Lung (tissue), 12 donors: ENCODE results near the gene SCAPER. TPM values are rescaled to one million over a fixed set of nuclear protein-coding genes. Genes with fewer than 3 reads are reported as not detected.
A peak's percentile ranks its signal among the peaks of the same experiment; 100 is the strongest.

Experiments used
- ATAC-seq: fragments of 200-7000 bp; cut with Tn5 transposase; one replicate; pipeline ENCODE4 v1.9.1; 2020; ENCODE audit warnings: moderate number of reproducible peaks; ENCODE audit not compliant: insufficient read depth, low FRiP score
- DNase-seq, 3 donors: peaks; one replicate each; pipeline ENCODE4 v3.0.0-alpha.2; 2013 to 2017
- H3K27ac ChIP-seq, 2 donors: one replicate each; pipeline ENCODE4 v1.5.1; 2013; ENCODE audit warnings: mild to moderate bottlenecking in 2 of 2, moderate library complexity in 2 of 2, control low read depth in 1 of 2, inconsistent platforms in 1 of 2, low read depth in 1 of 2, low read length in 1 of 2
- H3K27me3 ChIP-seq, 3 donors: one replicate each; pipeline ENCODE4 v1.5.1; 2013; ENCODE audit warnings: low read length in 2 of 3; ENCODE audit not compliant: control insufficient read depth in 3 of 3, insufficient read depth in 3 of 3
- H3K36me3 ChIP-seq, 4 donors: one replicate each; pipeline ENCODE4 v1.5.1; 2013; ENCODE audit warnings: low read length in 4 of 4, mild to moderate bottlenecking in 1 of 4, moderate library complexity in 1 of 4; ENCODE audit not compliant: control insufficient read depth in 4 of 4, insufficient read depth in 4 of 4
- H3K4me1 ChIP-seq, 5 donors: one replicate each; pipeline ENCODE4 v1.5.1; 2013; ENCODE audit warnings: low read length in 5 of 5, mild to moderate bottlenecking in 2 of 5, moderate library complexity in 1 of 5; ENCODE audit not compliant: control insufficient read depth in 5 of 5, insufficient read depth in 5 of 5
- H3K4me3 ChIP-seq: one replicate; pipeline ENCODE4 v1.5.1; 2013; ENCODE audit warnings: mild to moderate bottlenecking, control low read depth, moderate library complexity
- H3K9ac ChIP-seq, 2 donors: one replicate each; pipeline ENCODE4 v1.5.1; 2013; ENCODE audit warnings: low read length in 2 of 2, control low read depth in 1 of 2; ENCODE audit not compliant: insufficient read depth in 1 of 2
- H3K9me3 ChIP-seq, 4 donors: one replicate each; pipeline ENCODE4 v1.5.1; 2013; ENCODE audit warnings: low read length in 3 of 4, mild to moderate bottlenecking in 1 of 4, moderate library complexity in 1 of 4; ENCODE audit not compliant: control insufficient read depth in 4 of 4, insufficient read depth in 3 of 4
- CTCF ChIP-seq: IDR thresholded peaks from 2 replicates; pipeline ENCODE4 v1.5.1; 2012; ENCODE audit warnings: mild to moderate bottlenecking; ENCODE audit errors: control extremely low read depth, extremely low read depth
- WGBS, 2 donors: extraction: QIAGEN DNeasy Blood & Tissue Kit; methylation state at CpG; one replicate each; pipeline ENCODE4 v1.1.7; 2013; 5-methylcytosine and 5-hydroxymethylcytosine counted together
- polyA plus RNA-seq, 2 donors: library from polyadenylated mRNA; stranded (reverse); fragments of 200-250 nt; gene quantifications; one replicate each; pipeline ENCODE4 v1.2.1, GENCODE V29; 2013
- total RNA-seq, 2 donors: library from RNA; depleted of rRNA in 1 of 2; stranded (reverse); fragments of >200 nt in 1 of 2; gene quantifications; one replicate each; pipeline ENCODE4 v1.2.1, GENCODE V29; 2014 to 2021
- donor health status: control.
- donor health status: control.
- donor health status: Bipolar disorder and iron deficiency.
- donor health status: healthy.
- donor health status: DM: yes; HTN: yes; CAD: no.

SCAPER gene
- total and polyA plus RNA-seq, 4 donors, result 3.9 to 40.2 (median 19.5) TPM

GRCh38 chr15:76529911-76530310 is 375.2 kb downstream of the SCAPER start:
- no peak for TF ChIP-seq CTCF
- Histone ChIP-seq H3K9ac (no peak overlapping the region), H3K4me3 (no peak overlapping the region), H3K36me3 (no peaks in the 10 kb centered on the region), H3K27me3 (no peaks in the 10 kb centered on the region), H3K9me3 (no peaks in the 10 kb centered on the region), H3K4me1 (peaks cover 0 to 9% (median 5%) of the 10 kb centered on the region in 5 donors), H3K27ac (no peak overlapping the region)
- no peak for ATAC-seq
- DNase-seq, result no peak
- 98% methylated on average over 3 of the region's 3 CpGs for WGBS, 2 donors

GRCh38 chr15:76526111-76526510 is 379.0 kb downstream of the SCAPER start:
- H3K27ac ChIP-seq, result no peak overlapping the region
- no peaks in the 10 kb centered on the region for H3K9me3 ChIP-seq
- H3K27me3 ChIP-seq, result no peaks in the 10 kb centered on the region
- H3K4me3 ChIP-seq, result no peak overlapping the region
- WGBS, 2 donors, result 97 to 98% methylated on average over 1 of the region's 1 CpG
- H3K9ac ChIP-seq, result no peak overlapping the region
- no peaks in the 10 kb centered on the region for H3K36me3 ChIP-seq
- TF ChIP-seq CTCF, result no peak
- no peak for DNase-seq
- ATAC-seq, result no peak
- H3K4me1 ChIP-seq, result peaks cover 0 to under 1% (median 0%) of the 10 kb centered on the region in 5 donors

GRCh38 chr15:76517910-76518309 is 387.2 kb downstream of the SCAPER start:
- no peak for ATAC-seq
- Histone ChIP-seq H3K9ac (no peak overlapping the region), H3K27ac (no peak overlapping the region), H3K4me1 (no peaks in the 10 kb centered on the region), H3K9me3 (no peaks in the 10 kb centered on the region), H3K4me3 (no peak overlapping the region), H3K36me3 (no peaks in the 10 kb centered on the region), H3K27me3 (no peaks in the 10 kb centered on the region)
- no peak for TF ChIP-seq CTCF
- DNase-seq, result peak in 1 of 3 donors; percentile 25

- Histone ChIP-seq H3K27me3 (no peaks in the 10 kb centered on the region), H3K36me3 (peaks cover 0 to 2% (median 0%) of the 10 kb centered on the region in 4 donors), H3K4me1 (no peaks in the 10 kb centered on the region), H3K4me3 (no peak overlapping the region), H3K27ac (no peak overlapping the region), H3K9me3 (no peaks in the 10 kb centered on the region), H3K9ac (no peak overlapping the region)
- DNase-seq (no peak), ATAC-seq (no peak)
- 100% methylated on average over 1 of the region's 1 CpG for WGBS, 2 donors
- no peak for TF ChIP-seq CTCF
Measured at GRCh38 chr15:76514282-76514681, 390.9 kb downstream of the SCAPER start.
